T-helper 1 cell treated with Interleukin-12 subunit alpha and Interleukin-12 subunit beta and Interleukin-4 antibody, amounts not matched to agents 30 ng/mL and 1 ng/mL, for 36 hours (primary cell): ENCODE measurements around the gene DHH. TPM values are rescaled to one million over a fixed set of nuclear protein-coding genes. Genes with fewer than 3 reads are reported as not detected.

ENCODE experiments used
- intact Hi-C: fragments of 100-400 bp; cut with micrococcal nuclease; formaldehyde crosslinking; loops from one replicate; pipeline ENCODE4 v1.15.1; 2024
- total RNA-seq: library from RNA; stranded (reverse); gene quantifications from 2 replicates; pipeline ENCODE4 v1.2.3, GENCODE V29; 2022

The DHH gene
- total RNA-seq, 1 donor from 2014 or later: not detected

GRCh38 chr12:49052451-49053208 is 42.0 kb downstream of the DHH start:
- intact Hi-C loops: no loop called here

GRCh38 chr12:49051777-49052438 is 42.7 kb downstream of the DHH start:
- intact Hi-C loops: no loop called here

- intact Hi-C loops: no loop called here
Observed at GRCh38 chr12:49051373-49051764, 43.2 kb downstream of the DHH start.

GRCh38 chr12:49050507-49051372 is 43.9 kb downstream of the DHH start:
- intact Hi-C loops: no loop called here

- intact Hi-C loops: no loop called here
Observed at GRCh38 chr12:49049566-49050224, 44.9 kb downstream of the DHH start.

- intact Hi-C loops: no loop called here
Observed at GRCh38 chr12:49048953-49049352, 45.6 kb downstream of the DHH start.

- intact Hi-C loops: no loop called here
Observed at GRCh38 chr12:49046129-49046895, 48.3 kb downstream of the DHH start.

GRCh38 chr12:49044660-49045059 is 49.9 kb downstream of the DHH start:
- intact Hi-C loops: no loop called here

GRCh38 chr12:49043856-49044258 is 50.7 kb downstream of the DHH start:
- intact Hi-C loops: no loop called here

GRCh38 chr12:49043241-49043640 is 51.4 kb downstream of the DHH start:
- intact Hi-C loops: no loop called here

- intact Hi-C loops: no loop called here
Observed at GRCh38 chr12:49041881-49042484, 52.6 kb downstream of the DHH start.

- intact Hi-C loops: no loop called here
Observed at GRCh38 chr12:49041036-49041880, 53.3 kb downstream of the DHH start.

- intact Hi-C loops: no loop called here
Observed at GRCh38 chr12:49040364-49040855, 54.2 kb downstream of the DHH start.

GRCh38 chr12:49039421-49040363 is 54.9 kb downstream of the DHH start:
- intact Hi-C loops: no loop called here

GRCh38 chr12:49038291-49038955 is 56.2 kb downstream of the DHH start:
- intact Hi-C loops: no loop called here

GRCh38 chr12:49037947-49038237 is 56.7 kb downstream of the DHH start:
- intact Hi-C loops: no loop called here

- intact Hi-C loops: no loop called here
Observed at GRCh38 chr12:49037111-49037946, 57.3 kb downstream of the DHH start.
